IPS DF 19.7 (cell line): ENCODE data around the gene SYNGR4.

ENCODE experiments used
- DNase-seq: peaks from one replicate; pipeline ENCODE4 v3.0.0-alpha.2; 2013; ENCODE audit warnings: low read depth, low spot score

The SYNGR4 gene

DNA sequence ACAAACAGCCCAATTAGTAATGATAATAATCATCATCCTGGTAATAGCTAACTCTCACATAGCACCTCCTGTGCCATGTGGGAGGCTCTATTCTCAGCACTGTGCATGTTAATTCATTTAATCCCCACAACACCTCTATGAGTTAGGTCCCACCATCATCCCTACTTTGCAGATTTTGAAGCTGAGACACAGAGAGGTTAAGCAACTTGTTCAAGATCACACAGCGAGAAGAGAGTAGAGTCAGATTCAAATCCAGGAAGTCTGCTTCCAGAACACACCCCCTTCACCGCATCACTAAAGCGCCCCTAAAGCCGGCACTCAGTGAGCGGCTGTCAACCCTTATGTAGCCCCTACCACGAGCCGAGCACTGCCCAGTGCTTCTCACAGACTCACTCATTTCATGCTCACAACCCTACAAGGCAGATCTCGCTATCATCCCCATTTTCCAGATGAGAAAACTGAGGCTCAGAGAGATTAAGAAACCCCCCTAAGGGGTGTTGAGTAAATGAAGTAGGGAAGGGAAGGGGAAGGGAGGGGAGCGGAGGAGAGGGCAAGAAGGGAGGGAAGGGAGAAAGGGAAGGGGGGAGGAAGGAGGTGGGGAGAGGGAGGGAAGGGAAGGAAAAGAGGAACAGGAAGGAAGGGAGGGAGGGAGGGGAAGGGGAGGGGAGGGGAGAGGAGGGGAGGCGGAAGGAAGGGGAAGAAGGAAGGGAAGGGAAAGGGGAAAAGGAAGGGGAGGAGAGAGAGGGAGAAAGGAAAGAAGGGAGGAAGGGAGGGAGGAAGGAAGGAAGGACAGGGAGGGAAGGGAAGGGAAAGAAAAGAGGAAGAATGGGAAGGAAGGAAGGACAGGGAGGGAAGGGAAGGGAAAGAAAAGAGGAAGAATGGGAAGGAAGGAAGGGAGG lies 22.4 kb upstream of the SYNGR4 start:
- no peak for DNase-seq

DNA sequence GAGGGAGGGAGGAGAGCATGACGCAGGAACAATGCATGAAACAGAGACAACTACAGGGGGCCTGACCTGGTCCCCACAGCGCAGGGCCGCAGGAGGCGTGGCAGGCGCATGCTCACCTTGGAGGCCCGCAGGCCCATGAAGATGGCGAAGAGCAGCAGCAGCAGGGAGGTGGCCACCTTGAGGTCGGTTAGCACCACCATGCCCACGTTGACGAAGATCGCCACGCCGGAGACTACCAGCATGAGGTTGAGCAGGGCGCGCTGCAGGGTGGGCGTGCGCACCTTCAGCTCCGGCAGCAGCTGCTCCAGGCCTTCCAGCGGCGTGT lies 21.8 kb upstream of the SYNGR4 start:
- DNase-seq, result no peak

DNA sequence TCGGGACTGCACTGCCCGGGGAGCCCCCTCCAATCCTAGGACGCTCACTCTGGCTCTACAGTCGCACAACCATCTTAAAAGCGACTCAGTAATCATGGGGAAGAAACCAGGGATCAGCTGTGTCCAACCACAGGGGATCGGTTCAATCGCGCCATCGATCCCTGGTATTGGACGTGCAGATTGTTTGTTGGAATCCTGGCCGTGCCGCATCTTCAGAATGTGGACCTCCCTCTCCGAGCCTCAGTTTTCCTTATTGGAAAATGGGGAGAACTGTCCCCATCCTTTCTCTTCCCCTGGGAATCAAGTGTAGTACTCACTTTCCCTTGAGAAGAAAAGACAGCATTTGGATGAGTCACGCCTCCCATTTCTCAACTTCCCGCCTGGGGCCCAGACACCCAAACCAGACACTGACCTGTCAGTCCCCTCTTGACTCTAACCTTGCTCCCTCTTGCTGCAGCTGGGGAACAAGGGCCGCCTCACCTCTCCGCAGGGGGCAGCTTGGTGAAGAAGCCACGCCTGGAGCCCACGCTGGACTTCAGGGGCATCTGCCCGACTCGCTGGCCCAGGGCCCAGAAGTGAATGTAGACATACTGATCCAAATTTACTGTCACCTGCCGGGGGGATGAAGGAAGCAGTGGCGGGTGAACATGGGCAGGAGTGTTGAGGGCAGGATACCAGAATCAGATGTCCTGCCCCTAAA lies 21.2 kb upstream of the SYNGR4 start:
- no peak for DNase-seq

DNA sequence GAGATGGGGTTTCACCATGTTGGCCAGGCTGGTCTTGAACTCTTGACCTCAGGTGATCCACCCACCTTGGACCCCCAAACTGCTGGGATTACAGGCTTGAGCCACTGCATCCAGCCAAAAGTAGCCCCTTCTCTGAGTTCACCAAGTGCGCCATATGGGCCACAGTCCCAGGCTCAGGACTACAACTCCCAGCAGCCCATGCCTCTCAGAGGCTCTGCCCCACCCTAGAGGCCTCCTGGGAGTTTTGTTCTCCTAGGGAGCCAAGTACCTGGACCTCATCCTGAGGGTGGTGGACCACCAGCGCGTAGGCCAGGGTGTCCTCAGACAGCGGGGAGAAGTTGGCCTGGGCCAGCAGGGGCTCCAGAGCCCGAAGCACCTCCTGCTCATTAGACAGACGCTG lies 19.3 kb upstream of the SYNGR4 start:
- DNase-seq, result no peak

DNA sequence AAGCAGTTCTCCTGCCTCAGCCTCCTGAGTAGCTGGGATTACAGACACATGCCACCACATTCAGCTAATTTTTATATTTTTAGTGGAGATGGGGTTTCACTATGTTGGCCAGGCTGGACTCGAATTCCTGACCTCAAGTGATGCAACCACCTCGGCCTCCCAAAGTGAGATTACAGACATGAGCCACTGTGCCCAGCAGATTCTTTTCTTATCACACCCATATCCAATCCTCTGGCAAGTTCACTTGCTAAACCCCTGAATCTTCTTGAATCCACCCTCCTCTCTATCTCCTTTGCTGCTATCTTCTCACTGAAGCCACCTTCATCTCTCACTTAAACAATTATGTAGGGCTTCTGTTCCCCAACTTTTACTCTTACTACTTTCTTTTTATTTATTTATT lies 18.0 kb upstream of the SYNGR4 start:
- DNase-seq, result no peak

DNA sequence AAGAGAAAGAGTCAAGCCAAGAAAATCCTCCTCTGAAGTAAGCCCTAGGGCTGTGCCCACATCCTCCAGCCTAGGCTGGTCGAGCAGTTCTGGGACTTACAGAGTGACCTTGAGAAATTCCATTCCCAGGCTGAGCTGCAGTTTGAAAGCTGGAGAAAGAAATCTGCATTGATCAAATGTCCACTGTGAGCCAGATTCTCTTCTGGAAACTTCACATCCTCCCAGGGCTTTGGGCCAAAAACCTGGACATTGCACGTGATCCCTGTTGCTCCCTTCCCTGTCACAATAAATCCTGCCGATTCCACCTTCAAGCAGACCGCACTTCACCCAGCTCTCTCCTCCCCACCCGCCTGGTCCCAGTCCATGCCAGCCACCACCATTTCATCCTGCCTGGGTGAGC lies 16.1 kb upstream of the SYNGR4 start:
- DNase-seq, result no peak

DNA sequence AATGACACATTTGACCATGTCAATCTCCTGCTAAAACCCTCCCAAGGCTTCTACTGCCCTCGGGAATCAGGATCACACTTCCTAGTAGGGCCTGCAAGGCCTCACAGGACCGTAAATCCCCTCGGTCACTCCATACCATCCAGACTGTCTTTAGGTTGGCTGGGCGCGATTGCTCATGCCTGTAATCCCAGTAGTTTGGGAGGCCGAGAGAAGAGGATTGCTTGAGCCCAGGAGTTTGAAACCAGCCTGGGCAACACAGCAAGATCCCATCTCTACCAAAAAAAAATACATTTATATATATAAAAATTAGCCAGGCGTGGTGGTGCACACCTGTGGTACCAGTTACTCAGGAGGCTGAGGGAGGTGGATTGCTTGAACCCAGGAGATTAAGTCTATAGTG lies 15.4 kb upstream of the SYNGR4 start:
- DNase-seq, result no peak

DNA sequence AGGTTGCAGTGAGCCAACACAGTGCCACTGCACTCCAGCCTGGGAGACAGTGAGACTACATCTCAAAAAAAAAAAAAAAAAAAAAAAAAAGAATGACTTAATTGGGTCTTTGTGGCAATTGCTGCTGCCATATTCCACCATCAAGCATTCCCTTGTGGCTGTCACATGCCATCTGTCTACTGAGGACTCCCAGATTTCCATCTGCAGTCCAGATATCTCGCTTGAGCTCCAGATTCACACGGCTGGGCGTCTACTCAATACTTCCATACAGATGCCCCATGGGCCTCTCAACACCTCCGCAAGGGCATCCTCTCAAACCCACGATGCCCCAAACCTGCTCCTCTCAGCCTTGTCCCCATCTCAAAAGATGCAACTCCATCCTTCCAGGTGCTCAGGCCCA lies 13.3 kb upstream of the SYNGR4 start:
- no peak for DNase-seq

DNA sequence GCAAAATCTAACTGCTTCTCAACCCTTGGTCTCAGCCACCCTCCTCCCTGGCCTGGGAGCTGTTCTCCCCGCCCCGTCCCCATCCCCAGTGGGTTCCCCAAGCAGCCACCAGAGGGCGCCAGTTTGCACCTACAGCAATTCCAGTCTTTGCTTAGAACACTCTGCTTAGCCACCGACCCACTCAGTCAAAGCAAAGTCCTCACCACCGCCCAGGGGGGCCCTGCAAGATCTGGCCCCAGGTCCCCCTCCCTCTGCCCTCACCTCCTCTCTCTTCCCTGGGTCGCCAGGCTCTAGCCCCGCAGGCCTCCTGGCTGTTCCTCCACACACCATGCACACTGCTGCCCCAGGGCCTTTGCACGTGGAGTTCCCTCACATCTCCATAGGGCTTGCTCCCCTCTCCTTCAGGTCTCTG lies 12.8 kb upstream of the SYNGR4 start:
- no peak for DNase-seq

DNA sequence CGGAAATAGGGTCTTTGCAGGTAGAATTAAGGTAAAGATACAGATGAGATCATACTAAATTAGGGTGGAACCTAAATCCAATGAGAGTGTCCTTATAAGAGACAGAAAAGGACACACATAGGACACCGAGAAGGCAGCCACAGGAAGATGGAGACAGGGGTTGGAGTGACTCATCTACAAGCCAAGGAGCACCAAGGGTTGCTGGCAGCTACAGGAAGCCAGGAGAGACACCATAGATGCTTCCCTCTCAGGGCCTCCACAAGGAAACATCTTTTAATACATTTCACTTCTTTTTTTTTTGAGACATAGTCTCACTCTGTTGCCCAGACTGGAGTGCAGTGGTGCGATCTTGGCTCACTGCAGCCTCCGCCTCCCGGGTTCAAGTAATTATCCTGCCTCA lies 10.5 kb upstream of the SYNGR4 start:
- no peak for DNase-seq

DNA sequence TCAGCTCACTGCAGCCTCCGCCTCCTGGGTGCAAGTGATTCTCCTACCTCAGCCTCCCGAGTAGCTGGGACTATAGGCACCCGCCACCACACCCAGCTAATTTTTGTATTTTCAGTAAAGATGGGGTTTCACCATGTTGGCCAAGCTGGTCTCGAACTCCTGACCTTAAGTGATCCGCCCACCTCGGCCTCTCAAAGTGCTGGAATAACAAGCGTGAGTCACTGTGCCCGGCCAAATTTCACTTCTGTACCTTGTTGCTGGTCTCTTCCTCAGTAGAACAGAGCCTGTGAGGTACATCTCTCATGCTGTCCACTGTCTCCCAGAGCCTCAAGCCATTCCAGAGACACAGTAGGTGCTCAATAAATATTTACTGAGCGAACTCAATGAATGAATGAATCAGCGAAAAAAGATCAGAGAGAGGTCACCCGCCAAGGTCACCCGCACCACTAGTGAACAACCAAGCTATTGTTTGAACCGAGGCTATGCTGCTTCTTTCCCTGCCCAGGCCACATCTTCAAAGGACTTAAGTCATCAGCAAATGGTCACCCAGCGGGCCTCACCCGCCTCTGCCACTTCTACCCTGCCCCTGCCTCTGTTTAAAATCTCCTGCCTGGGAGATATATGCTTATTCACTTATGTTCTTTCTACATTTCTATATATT lies 9.7 kb upstream of the SYNGR4 start:
- no peak for DNase-seq

DNA sequence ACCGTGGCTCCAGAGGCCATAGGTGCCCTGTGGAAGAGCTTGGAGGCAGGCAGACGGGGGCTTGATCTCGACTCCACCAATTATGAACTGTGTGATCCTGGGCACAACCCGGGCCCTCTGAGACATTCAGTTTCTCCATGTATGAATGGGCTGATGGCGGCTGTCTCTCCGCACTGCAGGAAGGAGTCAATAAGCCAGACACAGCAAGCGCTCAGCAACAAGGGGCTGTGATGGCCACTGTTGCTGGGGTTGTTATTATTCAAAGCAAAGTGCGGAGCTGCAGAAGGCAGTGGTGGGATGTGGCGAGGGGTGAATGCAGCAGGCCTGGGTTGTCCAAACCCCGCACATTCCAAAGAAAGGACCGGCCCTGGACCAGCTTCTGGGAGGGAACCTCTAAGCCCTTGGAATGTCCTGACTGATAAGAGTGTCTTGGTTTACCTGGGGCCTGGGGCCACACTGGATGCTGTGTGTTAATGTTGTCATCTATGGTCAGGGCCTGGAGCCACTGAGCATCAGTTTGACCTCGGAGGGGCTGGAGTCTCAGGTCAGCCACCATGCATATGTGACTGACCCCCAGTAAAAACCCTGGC lies 8.7 kb upstream of the SYNGR4 start:
- DNase-seq, result no peak

DNA sequence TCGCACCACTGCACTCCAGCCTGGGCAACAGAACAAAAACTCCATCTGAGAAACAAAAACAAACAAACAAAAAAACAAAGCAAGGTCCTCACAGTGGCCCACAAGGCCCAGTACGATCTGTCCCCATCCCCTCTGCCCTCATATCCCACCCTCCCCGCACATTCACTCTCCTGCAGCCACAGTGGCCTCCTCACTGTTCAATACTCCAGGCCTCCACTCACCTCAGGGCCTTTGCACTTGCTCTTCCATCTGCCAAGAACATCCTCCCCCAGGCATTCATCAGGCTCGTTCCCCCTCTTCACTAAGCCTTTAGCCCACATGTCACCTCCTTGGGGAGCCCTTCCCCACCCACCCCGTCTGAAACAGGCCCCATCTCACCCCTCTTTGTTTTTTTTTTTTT lies 5.0 kb upstream of the SYNGR4 start:
- no peak for DNase-seq

DNA sequence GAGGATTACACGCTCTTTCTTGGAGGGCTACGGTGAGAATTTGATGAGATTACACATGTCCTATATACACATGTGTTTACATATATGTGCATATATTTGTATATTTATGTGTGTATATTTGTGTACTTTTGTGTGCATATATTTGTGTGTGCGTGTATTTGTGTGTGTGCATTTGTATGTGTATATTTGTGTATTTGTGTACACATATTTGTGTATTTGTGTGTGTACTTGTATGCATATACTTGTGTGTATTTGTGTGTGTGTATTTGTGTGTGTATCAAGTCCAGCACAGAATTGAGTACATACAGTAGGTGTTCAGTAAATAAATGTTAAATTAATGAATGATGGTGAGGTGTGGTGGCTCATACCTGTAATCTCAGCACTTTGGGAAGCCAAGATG lies 2.3 kb upstream of the SYNGR4 start:
- DNase-seq, result no peak

DNA sequence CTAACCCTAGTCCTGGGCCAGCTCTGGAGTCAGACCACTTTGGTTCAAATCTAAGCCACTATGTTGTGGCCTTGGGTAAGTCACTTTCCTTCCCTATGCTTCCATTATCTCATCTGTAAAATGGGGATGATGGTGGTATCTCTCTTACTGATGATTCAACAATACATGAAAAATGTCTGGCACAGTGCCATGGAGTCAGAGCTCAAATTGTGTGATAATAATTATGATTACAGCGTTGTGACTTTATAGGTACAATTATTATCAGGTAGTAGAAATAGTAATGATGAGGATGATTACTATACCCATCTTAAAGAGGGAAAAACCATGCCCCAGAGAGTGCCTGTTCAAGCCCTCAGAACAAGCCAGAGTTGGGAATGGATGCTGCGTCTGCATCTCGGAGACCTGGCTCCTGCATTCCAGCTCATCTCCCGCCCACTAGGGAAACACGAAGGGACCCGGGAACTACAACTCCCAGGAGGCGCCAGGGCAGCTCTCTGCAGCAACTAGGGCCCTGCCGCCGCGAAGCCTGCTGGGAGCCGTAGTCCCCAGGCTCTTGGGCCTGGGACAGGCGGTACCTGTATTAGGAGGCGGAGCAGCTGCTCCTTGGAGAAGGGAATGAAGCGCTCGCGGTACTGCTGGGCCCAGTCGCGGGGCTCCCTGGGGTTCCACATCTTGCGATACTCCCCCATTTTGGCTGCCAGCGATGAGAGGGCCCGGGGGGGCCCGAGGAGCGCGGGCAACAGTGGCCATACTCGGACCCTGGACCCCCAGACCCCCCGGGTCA lies 1.3 kb upstream of the SYNGR4 start:
- peak; percentile 92 for DNase-seq

DNA sequence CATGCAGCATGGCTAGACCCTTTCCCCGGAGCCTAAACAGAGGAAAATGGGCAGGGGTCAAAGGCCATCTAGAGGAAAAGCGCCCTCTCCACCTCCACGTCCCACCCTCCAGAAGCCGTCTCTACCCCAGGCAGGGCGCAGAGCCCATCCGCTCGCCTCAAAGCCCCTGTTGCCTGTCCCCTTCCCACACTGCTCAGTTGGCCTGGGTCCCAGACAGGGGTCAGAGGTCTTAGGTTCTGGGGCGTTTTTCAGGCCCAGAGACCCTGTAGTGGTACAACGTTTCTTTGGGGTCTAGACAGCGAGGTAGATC lies 712 bp upstream of the SYNGR4 start:
- DNase-seq, result no peak

DNA sequence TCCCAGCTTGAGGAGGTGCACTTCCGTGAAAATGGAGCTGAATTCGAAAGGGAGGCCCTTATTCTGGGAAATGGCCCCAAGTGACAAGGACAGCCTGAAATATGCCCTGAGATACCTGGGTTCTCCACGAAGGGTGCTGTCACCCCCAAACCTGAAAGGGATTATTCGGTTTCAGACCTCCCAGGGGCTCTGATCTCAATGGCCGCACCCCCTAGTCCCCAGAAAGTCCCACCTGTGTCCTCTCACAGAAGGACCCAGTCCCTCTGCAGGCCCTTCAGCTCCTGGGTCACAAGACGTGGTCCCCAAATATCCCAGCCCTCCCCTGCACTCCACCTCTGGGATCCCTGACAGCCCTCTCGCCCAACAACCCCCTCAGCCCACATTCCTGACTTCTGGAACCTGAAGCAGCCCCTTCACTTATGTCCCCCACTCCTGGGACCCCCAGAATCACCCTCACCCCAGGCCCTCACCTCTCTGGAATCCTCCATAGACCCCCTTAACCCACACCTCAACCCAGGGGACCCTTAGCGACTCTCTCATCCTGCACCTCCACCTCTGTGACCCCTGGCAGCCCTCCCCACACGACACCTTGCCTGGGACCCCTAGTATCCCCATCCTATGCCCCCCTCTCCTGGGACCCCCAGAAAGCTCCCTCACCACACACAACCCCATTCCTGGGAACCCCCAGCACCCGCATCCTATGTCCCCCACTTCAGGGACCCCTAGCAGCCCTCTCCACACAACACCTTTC lies 606 bp downstream of the SYNGR4 start:
- DNase-seq, result no peak

DNA sequence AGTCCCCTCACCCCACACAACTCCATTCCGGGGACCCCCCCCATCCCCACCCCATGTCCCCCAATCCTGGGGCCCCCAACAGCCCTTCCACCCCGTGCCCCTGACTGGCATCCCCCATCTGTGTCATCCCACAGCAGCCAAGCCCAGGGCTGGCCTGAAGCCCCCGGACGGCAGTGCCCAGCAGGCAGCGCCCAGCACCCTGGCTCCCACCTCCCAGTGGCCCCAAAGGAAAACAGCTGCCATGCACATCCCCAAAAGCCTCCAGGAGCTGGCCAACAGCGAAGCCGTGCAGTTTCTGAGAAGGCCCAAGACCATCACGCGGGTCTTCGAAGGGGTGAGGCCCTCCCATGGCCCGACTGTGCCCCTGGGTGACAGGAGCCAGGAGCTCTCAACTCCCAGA lies 1.4 kb downstream of the SYNGR4 start:
- DNase-seq, result no peak

DNA sequence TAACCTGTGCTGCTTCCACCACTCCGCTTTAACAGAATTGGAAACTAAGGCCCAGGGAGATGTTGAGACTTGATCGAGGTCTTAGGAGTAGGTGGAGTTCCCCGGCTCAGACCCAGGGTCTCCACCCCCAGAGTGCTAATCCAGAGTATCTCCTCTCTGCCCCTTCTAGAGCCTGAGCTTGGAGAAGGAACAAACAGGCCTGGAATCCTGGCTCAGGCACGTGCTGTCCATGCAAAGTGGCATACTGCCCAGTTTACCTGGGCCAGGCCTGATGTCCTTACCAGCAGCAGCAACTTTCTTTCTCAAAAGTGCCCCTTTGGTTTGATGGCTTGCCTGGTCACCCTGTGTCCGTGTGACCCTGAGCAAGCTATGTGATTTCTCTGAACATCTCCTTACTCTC lies 3.7 kb downstream of the SYNGR4 start:
- DNase-seq, result no peak

DNA sequence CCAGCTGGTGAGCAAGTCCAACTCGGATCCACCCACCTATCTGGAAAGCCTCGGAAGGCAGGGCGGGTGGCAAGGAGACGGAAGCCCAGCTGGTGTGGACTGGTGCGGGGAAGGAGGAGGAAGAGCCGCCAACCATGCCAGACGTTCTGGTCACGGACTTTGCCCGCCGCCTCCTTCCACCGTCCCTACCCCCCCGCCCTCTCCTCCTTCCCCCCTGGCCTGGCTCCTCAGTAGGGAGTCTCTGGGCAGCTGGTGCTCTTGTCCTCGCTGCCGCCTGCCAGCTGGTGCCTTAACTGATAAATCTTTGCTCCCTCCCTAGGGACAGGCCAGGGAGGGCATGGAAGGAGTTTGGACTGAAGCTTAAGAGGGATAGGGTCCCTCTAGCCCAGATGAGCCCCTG lies 4.8 kb downstream of the SYNGR4 start:
- no peak for DNase-seq

DNA sequence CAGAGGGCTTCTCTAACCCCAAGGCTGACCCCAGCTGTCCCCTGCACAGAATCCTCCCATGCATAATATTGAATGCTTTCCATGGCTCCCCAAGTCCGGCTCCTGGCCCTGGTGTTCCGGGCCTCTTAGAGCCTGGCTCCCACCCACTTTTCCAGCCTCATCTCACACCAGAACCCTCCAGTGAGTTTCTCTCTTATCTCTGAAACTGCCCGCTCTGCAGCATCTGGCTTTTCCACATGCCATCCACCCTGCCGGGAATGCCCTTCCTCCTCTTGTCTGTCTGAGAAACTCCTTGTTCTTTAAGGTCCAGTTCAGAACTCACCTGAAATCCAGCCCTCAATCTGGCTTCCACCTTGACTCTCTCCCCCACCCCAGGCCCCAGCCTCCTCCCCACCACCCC lies 6.8 kb downstream of the SYNGR4 start:
- DNase-seq, result no peak
